NOMO-1 (cell line): ENCODE data around the gene APLN.

Experiments
- DNase-seq, 2 experiments: peaks; one replicate each; lab custom pipeline; 2025; ENCODE audit not compliant: unreplicated experiment in 2 of 2; lab: John Stamatoyannopoulos, UW

APLN gene

GRCh38 chrX:129599996-129600395 lies 54.8 kb downstream of the APLN start:
- no peak for DNase-seq

- no peak for DNase-seq
Observed at GRCh38 chrX:129599499-129599898, 55.3 kb downstream of the APLN start.

GRCh38 chrX:129597905-129598304 lies 56.9 kb downstream of the APLN start:
- DNase-seq = no peak

GRCh38 chrX:129596077-129596476 lies 58.7 kb downstream of the APLN start:
- DNase-seq = no peak
